Fibroblast of lung (primary cell): ENCODE results near the gene RFPL4AL1. TPM values are rescaled to one million over a fixed set of nuclear protein-coding genes. Genes with fewer than 3 reads are reported as not detected.
"Not testable (repeated sequence)": the region's sequence is repeated elsewhere in the genome, so short reads cannot be mapped to it uniquely, and the experiment has no call there.

ENCODE experiments used
- DNase-seq, 2 donors: peaks; one replicate each; pipeline versions ENCODE4 v3.0.0 to v3.0.0-alpha.2; 2010; ENCODE audit warnings: low read depth in 2 of 2
- H2AFZ ChIP-seq: 2 replicates; pipeline ENCODE4 v1.5.1; 2012; ENCODE audit warnings: low read length, control low read depth, inconsistent platforms
- H3K27ac ChIP-seq: 2 replicates; pipeline ENCODE4 v1.5.1; 2011; ENCODE audit warnings: low read length, control low read depth; ENCODE audit not compliant: insufficient read depth
- H3K27me3 ChIP-seq: 2 replicates; pipeline ENCODE4 v1.5.1; 2011; ENCODE audit warnings: mild to moderate bottlenecking, low read length; ENCODE audit not compliant: control insufficient read depth, insufficient read depth
- H3K36me3 ChIP-seq: 2 replicates; pipeline ENCODE4 v1.5.1; 2011; ENCODE audit warnings: low read length; ENCODE audit not compliant: control insufficient read depth, insufficient read depth
- H3K4me1 ChIP-seq: 2 replicates; pipeline ENCODE4 v1.5.1; 2011; ENCODE audit warnings: low read length; ENCODE audit not compliant: control insufficient read depth, insufficient read depth; ENCODE audit errors: extremely low read depth
- H3K4me2 ChIP-seq: 2 replicates; pipeline ENCODE4 v1.5.1; 2011; ENCODE audit warnings: low read length, control low read depth; ENCODE audit not compliant: insufficient read depth; ENCODE audit errors: extremely low read depth
- H3K4me3 ChIP-seq, 4 experiments: fragments of 200-600 bp in 1 of 4; sonication (generic) in 1 of 4; replicated peaks in 1 of 4; 2 replicates each; pipeline ENCODE4 v1.5.1; 2011 to 2016; ENCODE audit warnings: low read length in 4 of 4, low read depth in 3 of 4, mild to moderate bottlenecking in 3 of 4, control low read depth in 2 of 4, inconsistent platforms in 1 of 4, mixed read lengths in 1 of 4; ENCODE audit not compliant: insufficient read depth in 1 of 4; ENCODE audit errors: control extremely low read depth in 1 of 4
- H3K79me2 ChIP-seq: 2 replicates; pipeline ENCODE4 v1.5.1; 2012; ENCODE audit warnings: mild to moderate bottlenecking, low read length, inconsistent platforms; ENCODE audit not compliant: control insufficient read depth, insufficient read depth
- H3K9ac ChIP-seq: 2 replicates; pipeline ENCODE4 v1.5.1; 2011; ENCODE audit warnings: mild to moderate bottlenecking, low read length, control low read depth; ENCODE audit not compliant: insufficient read depth
- H3K9me3 ChIP-seq: 2 replicates; pipeline ENCODE4 v1.5.1; 2012; ENCODE audit warnings: low read depth, low read length; ENCODE audit not compliant: control insufficient read depth, insufficient read depth
- H4K20me1 ChIP-seq: 2 replicates; pipeline ENCODE4 v1.5.1; 2011; ENCODE audit warnings: low read length; ENCODE audit not compliant: control insufficient read depth, insufficient read depth; ENCODE audit errors: extremely low read depth
- EZH2 ChIP-seq: IDR thresholded peaks from 2 replicates; pipeline ENCODE4 v1.5.1; 2012; ENCODE audit warnings: low read length, control low read depth, mild to moderate bottlenecking; ENCODE audit errors: missing control alignments
- polyA minus RNA-seq: library from RNA; depleted of rRNA, polyadenylated mRNA; stranded (reverse); fragments of >200 nt; gene quantifications from 2 replicates; pipeline ENCODE4 v1.2.3, GENCODE V29; 2011; ENCODE audit warnings: low replicate concordance
- polyA plus RNA-seq, 2 donors: library from polyadenylated mRNA; depleted of rRNA in 1 of 2; stranded (reverse) in 1 of 2; unstranded in 1 of 2; fragments of >200 nt; gene quantifications; 2 replicates each; pipeline ENCODE4 v1.2.1, GENCODE V29; 2011 to 2012; ENCODE audit warnings: missing spikeins in 1 of 2
- total RNA-seq: library from RNA; depleted of rRNA; stranded (reverse); fragments of >200 nt; gene quantifications from 2 replicates; pipeline ENCODE4 v1.2.1, GENCODE V29; 2014
- TF ChIP-seq, protein P1 (sequence below), 2 donors: IDR thresholded peaks in 1 of 2; conservative IDR thresholded peaks in 1 of 2; 1 replicate in 1 of 2; 2 replicates in 1 of 2; pipeline ENCODE4 v1.5.1; 2011 to 2012; ENCODE audit warnings: low read length in 2 of 2, control low read depth in 1 of 2, inconsistent platforms in 1 of 2, low read depth in 1 of 2, mild to moderate bottlenecking in 1 of 2

The RFPL4AL1 gene
- total RNA-seq (not detected in 2 replicates), polyA plus RNA-seq (not detected in 2 replicates), polyA minus RNA-seq (not detected in 2 replicates)
- not detected in 2 replicates for polyA plus RNA-seq (2012)

DNA sequence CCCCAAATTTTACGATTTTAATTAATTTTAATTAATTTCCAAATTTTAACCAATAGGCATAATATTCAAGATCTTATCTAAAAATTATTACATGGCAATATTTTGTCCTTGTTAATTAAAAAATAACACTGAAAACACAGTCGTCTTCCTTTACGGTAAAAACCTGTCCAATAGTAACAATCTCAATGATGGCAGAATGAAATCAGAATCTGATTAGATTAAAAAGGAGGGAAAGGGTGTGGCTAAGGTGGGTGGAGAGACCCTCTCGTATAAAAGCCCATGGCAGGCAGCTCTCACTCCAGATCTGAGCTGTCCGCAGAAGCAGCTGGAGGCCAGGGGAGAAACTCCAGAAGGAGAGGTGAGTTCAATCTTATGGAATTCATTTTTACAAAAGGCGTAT lies at the start of gene RFPL4AL1:
Gene RFPL4AL1, plus strand, starts transcription at position 301 of the 400 bp plus-strand sequence. CDS start 2,687 bp downstream, outside the sequence.
- not testable (repeated sequence) for H3K9ac ChIP-seq, H2AFZ ChIP-seq, H3K36me3 ChIP-seq, H3K4me2 ChIP-seq, H3K27ac ChIP-seq, H3K27me3 ChIP-seq, H3K9me3 ChIP-seq, H4K20me1 ChIP-seq, H3K4me1 ChIP-seq, H3K4me3 ChIP-seq, DNase-seq, H3K79me2 ChIP-seq

DNA sequence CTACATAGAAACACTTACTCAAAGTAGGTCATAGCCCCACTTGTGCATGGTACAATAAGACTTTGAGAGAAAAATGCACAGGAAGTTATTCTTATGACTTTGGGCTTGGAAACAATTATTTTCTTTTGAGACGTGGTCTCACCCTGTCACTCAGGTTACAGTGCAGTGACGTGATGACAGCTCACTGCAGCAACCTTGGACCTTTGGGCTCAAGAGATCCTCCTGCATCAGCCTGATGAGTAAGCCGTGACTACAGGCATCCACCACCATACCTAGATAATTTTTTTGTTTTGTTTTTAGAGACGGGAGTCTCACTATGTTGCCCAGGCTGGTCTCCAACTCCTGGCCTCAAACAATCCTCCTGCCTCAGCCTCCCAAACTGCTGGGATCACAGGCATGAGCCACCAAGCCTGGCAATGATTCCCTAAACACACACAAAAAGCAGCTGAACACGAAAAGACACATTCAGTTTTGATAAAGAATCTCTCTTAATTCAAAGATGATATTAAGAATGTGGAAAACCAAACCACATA lies 48.6 kb upstream of the RFPL4AL1 start:
- Histone ChIP-seq H3K27me3 (no peaks in the 10 kb centered on the region), H3K4me1 (no peaks in the 10 kb centered on the region), H3K9ac (no peak overlapping the region), H3K4me2 (no peak overlapping the region), H4K20me1 (no peaks in the 10 kb centered on the region), H3K27ac (no peak overlapping the region), H3K4me3 (no peak overlapping the region), H3K9me3 (no peaks in the 10 kb centered on the region), H3K79me2 (no peaks in the 10 kb centered on the region), H3K36me3 (no peaks in the 10 kb centered on the region), H2AFZ (no peak overlapping the region)
- TF ChIP-seq, protein P1, sequence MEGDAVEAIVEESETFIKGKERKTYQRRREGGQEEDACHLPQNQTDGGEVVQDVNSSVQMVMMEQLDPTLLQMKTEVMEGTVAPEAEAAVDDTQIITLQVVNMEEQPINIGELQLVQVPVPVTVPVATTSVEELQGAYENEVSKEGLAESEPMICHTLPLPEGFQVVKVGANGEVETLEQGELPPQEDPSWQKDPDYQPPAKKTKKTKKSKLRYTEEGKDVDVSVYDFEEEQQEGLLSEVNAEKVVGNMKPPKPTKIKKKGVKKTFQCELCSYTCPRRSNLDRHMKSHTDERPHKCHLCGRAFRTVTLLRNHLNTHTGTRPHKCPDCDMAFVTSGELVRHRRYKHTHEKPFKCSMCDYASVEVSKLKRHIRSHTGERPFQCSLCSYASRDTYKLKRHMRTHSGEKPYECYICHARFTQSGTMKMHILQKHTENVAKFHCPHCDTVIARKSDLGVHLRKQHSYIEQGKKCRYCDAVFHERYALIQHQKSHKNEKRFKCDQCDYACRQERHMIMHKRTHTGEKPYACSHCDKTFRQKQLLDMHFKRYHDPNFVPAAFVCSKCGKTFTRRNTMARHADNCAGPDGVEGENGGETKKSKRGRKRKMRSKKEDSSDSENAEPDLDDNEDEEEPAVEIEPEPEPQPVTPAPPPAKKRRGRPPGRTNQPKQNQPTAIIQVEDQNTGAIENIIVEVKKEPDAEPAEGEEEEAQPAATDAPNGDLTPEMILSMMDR (conservative IDR thresholded peaks at IDR 0.05 in 1 of 2, IDR thresholded peaks at IDR 0.05 in 1 of 2; ENCODE audit: low read depth in 1 of 2, low read length in 2 of 2) = no peak
- DNase-seq = no peak

DNA sequence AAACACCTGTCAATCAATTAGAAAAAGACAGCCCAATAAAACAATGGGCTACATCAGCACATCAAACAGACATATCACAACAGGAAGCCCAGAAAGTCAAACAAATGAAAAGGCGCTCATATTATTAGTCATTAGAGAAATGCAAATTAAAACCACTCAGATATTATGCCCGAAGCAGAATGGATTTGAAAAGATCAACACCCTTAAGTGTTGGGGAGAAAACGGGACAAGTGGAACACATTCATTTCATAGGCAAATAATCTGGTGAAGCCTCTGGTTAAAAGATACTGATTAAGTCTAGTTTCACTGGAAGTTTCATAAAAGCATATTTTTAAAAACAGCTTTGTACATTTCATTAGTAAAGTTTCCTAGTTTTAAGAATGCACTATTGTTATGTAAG lies 48.1 kb upstream of the RFPL4AL1 start:
- Histone ChIP-seq H3K9ac (no peak overlapping the region), H3K9me3 (no peaks in the 10 kb centered on the region), H3K4me2 (no peak overlapping the region), H2AFZ (no peak overlapping the region), H4K20me1 (no peaks in the 10 kb centered on the region), H3K4me3 (no peak overlapping the region), H3K27ac (no peak overlapping the region), H3K27me3 (no peaks in the 10 kb centered on the region), H3K4me1 (no peaks in the 10 kb centered on the region), H3K79me2 (no peaks in the 10 kb centered on the region), H3K36me3 (no peaks in the 10 kb centered on the region)
- TF ChIP-seq EZH2 = no peak
- TF ChIP-seq, protein P1 (conservative IDR thresholded peaks at IDR 0.05 in 1 of 2, IDR thresholded peaks at IDR 0.05 in 1 of 2; ENCODE audit: low read depth in 1 of 2, low read length in 2 of 2) = no peak
- no peak for DNase-seq
